Retinal pigment epithelial cell (primary cell): ENCODE measurements around the gene CALD1.

Experiments used
- DNase-seq: peaks from one replicate; pipeline ENCODE4 v3.0.0-alpha.2; 2010; ENCODE audit warnings: low read depth
- H3K4me3 ChIP-seq: 2 replicates; pipeline ENCODE4 v1.5.1; 2011; ENCODE audit warnings: mild to moderate bottlenecking, low read length, control low read depth, moderate library complexity
- TF ChIP-seq, protein P1 (sequence below): conservative IDR thresholded peaks from 2 replicates; pipeline ENCODE4 v1.5.1; 2011; ENCODE audit warnings: low read depth, low read length, control low read depth, inconsistent platforms

CALD1 gene

GRCh38 chr7:134842886-134843430 is 63.5 kb downstream of the CALD1 start:
- DNase-seq, result no peak
- TF ChIP-seq, protein P1, sequence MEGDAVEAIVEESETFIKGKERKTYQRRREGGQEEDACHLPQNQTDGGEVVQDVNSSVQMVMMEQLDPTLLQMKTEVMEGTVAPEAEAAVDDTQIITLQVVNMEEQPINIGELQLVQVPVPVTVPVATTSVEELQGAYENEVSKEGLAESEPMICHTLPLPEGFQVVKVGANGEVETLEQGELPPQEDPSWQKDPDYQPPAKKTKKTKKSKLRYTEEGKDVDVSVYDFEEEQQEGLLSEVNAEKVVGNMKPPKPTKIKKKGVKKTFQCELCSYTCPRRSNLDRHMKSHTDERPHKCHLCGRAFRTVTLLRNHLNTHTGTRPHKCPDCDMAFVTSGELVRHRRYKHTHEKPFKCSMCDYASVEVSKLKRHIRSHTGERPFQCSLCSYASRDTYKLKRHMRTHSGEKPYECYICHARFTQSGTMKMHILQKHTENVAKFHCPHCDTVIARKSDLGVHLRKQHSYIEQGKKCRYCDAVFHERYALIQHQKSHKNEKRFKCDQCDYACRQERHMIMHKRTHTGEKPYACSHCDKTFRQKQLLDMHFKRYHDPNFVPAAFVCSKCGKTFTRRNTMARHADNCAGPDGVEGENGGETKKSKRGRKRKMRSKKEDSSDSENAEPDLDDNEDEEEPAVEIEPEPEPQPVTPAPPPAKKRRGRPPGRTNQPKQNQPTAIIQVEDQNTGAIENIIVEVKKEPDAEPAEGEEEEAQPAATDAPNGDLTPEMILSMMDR, result no peak
- H3K4me3 ChIP-seq, result no peak overlapping the region

DNA sequence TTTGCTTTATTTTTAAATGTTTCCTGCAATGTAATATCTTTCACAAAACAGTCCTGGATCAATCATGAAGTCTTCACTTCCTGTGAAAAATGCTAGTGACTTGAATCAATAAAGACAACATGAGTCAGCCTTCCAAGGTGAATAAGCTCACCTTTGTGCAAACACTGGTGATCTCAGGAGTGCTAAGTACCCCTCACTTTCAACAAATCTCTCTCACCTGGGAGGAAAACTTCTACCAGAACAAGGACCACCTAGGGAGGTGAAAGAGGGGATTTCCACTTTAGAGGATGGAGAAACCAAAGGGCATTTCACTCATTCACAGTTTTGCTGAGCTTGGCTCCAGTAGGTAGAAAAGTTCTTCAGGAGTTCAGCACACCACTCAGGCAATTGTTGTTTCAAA is 64.8 kb downstream of the CALD1 start:
- H3K4me3 ChIP-seq, result no peak overlapping the region
- TF ChIP-seq, protein P1, result no peak
- no peak for DNase-seq

DNA sequence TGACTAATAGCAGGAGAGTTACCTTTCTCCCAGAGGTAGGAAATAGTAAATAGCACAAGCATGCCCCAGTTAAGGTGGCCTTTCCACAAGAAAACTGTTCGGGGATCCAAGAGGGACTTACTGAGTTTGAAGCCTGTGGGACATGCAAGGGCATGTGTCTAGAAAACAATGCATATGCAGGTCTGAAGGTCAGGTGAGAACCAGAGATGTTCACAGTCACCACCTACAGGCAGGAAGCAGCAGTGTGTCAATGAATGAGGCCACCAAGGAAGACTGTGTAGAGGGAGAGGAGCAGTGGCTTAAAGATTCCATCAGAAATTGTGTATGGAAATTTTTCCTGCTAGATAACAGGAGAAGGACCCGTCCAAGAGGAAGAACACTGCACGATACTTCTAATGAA is 66.0 kb downstream of the CALD1 start:
- TF ChIP-seq, protein P1, result peak; percentile 41
- no peak for DNase-seq
- no peak overlapping the region for H3K4me3 ChIP-seq

DNA sequence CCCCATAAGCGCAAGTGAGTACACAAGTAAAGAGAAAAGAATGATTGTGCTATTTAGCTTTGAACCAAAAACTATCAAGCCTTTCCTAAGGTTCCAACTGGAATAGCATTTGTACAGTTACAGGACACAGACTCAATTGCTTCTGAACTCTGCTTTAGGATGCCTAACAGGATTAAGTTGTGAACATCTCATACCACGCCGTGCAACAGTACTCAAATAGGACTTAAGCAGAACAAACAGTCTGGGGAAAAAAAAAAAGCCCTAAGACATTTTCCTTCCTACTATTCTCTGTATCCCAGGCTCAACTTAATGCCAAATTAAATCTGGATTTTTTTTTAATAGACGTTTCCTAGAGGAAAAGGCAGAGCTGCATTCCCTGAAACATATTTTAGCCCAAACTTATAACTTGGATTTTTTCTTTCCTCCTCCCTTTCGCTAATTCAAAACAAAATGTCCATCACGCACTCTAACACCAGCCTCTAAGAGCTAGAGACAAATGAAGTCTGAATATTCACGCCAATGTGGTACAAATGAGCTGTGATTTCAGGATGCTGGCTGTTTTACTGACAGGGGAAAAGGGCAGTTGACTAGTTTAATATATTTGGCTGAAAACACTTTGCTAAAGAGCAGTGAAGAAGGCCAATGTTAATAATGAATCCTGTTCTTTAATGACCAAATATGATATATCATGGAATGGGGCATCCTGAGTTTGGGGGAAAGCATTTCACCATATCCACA is 68.6 kb downstream of the CALD1 start:
- no peak for DNase-seq
- H3K4me3 ChIP-seq, result no peak overlapping the region
- TF ChIP-seq, protein P1, result no peak

- no peak overlapping the region for H3K4me3 ChIP-seq
- no peak for DNase-seq
- TF ChIP-seq, protein P1, result no peak
Observed at GRCh38 chr7:134850066-134850465, 70.6 kb downstream of the CALD1 start.

GRCh38 chr7:134851141-134851540 is 71.7 kb downstream of the CALD1 start:
- no peak for DNase-seq
- TF ChIP-seq, protein P1, result no peak
- no peak overlapping the region for H3K4me3 ChIP-seq

DNA sequence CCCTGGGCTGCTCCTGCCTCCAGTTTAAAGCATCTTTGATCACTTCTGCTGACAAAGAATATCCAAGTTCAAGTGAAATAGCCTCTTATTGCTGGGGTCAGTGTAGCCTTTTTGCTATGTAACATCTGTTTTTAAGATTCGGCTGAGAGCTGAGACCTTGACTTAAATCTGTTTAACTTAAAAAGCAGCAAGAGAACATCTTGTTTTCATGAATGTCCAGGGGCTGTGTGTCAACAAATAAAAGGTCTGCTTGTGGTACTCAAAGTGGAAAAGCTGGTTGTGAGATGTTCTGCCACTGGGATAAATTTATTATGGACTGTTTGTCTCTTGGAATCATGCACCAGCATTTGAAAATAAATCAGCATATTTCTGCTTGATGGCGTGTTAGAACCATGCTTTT is 73.2 kb downstream of the CALD1 start:
- no peak for DNase-seq
- H3K4me3 ChIP-seq, result no peak overlapping the region
- TF ChIP-seq, protein P1, result no peak
